Lower leg skin (tissue), 4 donors: ENCODE data around the gene BAIAP2L2. TPM values are rescaled to one million over a fixed set of nuclear protein-coding genes. Genes with fewer than 3 reads are reported as not detected.

Experiments
- DNase-seq, 2 donors: peaks; one replicate each; pipeline ENCODE4 v3.0.0-alpha.2; 2019; ENCODE audit warnings: low spot score in 2 of 2
- H3K4me3 ChIP-seq: fragments of 200-600 bp; sonication (generic); 2 replicates; pipeline ENCODE4 v1.5.1; 2017; ENCODE audit warnings: mild to moderate bottlenecking, low read depth; ENCODE audit not compliant: poor library complexity, severe bottlenecking
- POLR2A ChIP-seq, 2 donors: fragments of 450-650 bp; IDR thresholded peaks; one replicate each; pipeline ENCODE4 v1.6.1; 2016 to 2017; ENCODE audit warnings: antibody characterized with exemption in 2 of 2, mild to moderate bottlenecking in 1 of 2, moderate library complexity in 1 of 2
- WGBS, 2 donors: methylation state at CpG; one replicate each; pipeline ENCODE4 v1.1.5; 2018; 5-methylcytosine and 5-hydroxymethylcytosine counted together
- intact Hi-C: fragments of 100-400 bp; cut with DNase I; formaldehyde crosslinking; loops from one replicate; pipeline ENCODE4 v1.15.0; 2023; ENCODE audit warnings: low total_unique reads
- total RNA-seq, 4 donors: library from RNA; depleted of rRNA; stranded (reverse); fragments of >200 nt; gene quantifications; one replicate each; pipeline ENCODE4 v1.1.0, GENCODE V29; 2016
- TF ChIP-seq, protein P1 (sequence below), 3 donors: fragments of 450-650 bp; IDR thresholded peaks; one replicate each; pipeline ENCODE4 v1.5.1; 2016; ENCODE audit warnings: antibody characterized with exemption in 3 of 3, mild to moderate bottlenecking in 3 of 3, moderate library complexity in 2 of 3

Gene BAIAP2L2
- total RNA-seq, 4 donors from 2014 or later: 1.3 to 2.3 (median 2.1) TPM

- 72 to 82% methylated on average over 10 of the region's 10 CpGs for WGBS, 2 donors
- H3K4me3 ChIP-seq: no peak overlapping the region
- intact Hi-C loops: no loop called here
- TF ChIP-seq, protein P1, sequence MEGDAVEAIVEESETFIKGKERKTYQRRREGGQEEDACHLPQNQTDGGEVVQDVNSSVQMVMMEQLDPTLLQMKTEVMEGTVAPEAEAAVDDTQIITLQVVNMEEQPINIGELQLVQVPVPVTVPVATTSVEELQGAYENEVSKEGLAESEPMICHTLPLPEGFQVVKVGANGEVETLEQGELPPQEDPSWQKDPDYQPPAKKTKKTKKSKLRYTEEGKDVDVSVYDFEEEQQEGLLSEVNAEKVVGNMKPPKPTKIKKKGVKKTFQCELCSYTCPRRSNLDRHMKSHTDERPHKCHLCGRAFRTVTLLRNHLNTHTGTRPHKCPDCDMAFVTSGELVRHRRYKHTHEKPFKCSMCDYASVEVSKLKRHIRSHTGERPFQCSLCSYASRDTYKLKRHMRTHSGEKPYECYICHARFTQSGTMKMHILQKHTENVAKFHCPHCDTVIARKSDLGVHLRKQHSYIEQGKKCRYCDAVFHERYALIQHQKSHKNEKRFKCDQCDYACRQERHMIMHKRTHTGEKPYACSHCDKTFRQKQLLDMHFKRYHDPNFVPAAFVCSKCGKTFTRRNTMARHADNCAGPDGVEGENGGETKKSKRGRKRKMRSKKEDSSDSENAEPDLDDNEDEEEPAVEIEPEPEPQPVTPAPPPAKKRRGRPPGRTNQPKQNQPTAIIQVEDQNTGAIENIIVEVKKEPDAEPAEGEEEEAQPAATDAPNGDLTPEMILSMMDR (IDR thresholded peaks at IDR 0.05): no peak
- TF ChIP-seq POLR2A (IDR thresholded peaks at IDR 0.05): no peak
- DNase-seq: no peak
These were observed 74.0 kb downstream of the BAIAP2L2 start for GRCh38 chr22:38036392-38037062.

- H3K4me3 ChIP-seq: no peak overlapping the region
- intact Hi-C loops: no loop called here
- no peak for DNase-seq
- WGBS, 2 donors: 85 to 92% methylated on average over 9 of the region's 9 CpGs
- TF ChIP-seq, protein P1 (IDR thresholded peaks at IDR 0.05): no peak
- TF ChIP-seq POLR2A (IDR thresholded peaks at IDR 0.05): no peak
These were observed 75.0 kb downstream of the BAIAP2L2 start for GRCh38 chr22:38035530-38035885.

Other genes starting within 250 kb of the BAIAP2L2 start
- gene MICALL1, start 204.4 kb downstream of the BAIAP2L2 start, total RNA-seq: 100 to 1,000 TPM; 124 to 150 (median 143) TPM
- gene C22orf23, start 157.1 kb downstream of the BAIAP2L2 start, total RNA-seq: not detected
- 10 to 100 TPM; 33.3 to 83.9 (median 57.6) TPM for gene POLR2F, start 157.0 kb downstream of the BAIAP2L2 start, total RNA-seq
- gene SOX10, start 126.1 kb downstream of the BAIAP2L2 start, total RNA-seq: 10 to 100 TPM in 3 of 4 donors, 1 to 10 TPM in 1; 7.8 to 45.2 (median 29.7) TPM
- gene PICK1, start 53.3 kb downstream of the BAIAP2L2 start, total RNA-seq: 10 to 100 TPM; 35.9 to 67.6 (median 51.4) TPM
- under 1 TPM; 0.13 to 0.80 (median 0.33) TPM for gene SLC16A8, start 26.5 kb downstream of the BAIAP2L2 start, total RNA-seq
- gene PLA2G6, start 71.1 kb upstream of the BAIAP2L2 start, total RNA-seq: 10 to 100 TPM; 46.0 to 88.4 (median 64.8) TPM
- gene MAFF, start 91.3 kb upstream of the BAIAP2L2 start, total RNA-seq: 100 to 1,000 TPM in 1 of 4 donors, 10 to 100 TPM in 3; 64.7 to 116 (median 82.0) TPM
- 10 to 100 TPM; 27.9 to 67.4 (median 40.7) TPM for gene TMEM184B, start 162.3 kb upstream of the BAIAP2L2 start, total RNA-seq
- 100 to 1,000 TPM; 142 to 258 (median 163) TPM for gene CSNK1E, start 206.7 kb upstream of the BAIAP2L2 start, total RNA-seq